ENCODE measurements around the gene CLCN5.

GRCh38 chrX:50098749-50099148 lies 176.4 kb downstream of the CLCN5 start:
- no peak for TF ChIP-seq CTCF (IDR thresholded peaks at IDR 0.05)
- TF ChIP-seq POLR2AphosphoS5 (IDR thresholded peaks at IDR 0.05): no peak
- no peak for TF ChIP-seq POLR2A (IDR thresholded peaks at IDR 0.05)
- TF ChIP-seq EP300 (IDR thresholded peaks at IDR 0.05): no peak
